ENCODE measurements around the gene DBT.

DNA sequence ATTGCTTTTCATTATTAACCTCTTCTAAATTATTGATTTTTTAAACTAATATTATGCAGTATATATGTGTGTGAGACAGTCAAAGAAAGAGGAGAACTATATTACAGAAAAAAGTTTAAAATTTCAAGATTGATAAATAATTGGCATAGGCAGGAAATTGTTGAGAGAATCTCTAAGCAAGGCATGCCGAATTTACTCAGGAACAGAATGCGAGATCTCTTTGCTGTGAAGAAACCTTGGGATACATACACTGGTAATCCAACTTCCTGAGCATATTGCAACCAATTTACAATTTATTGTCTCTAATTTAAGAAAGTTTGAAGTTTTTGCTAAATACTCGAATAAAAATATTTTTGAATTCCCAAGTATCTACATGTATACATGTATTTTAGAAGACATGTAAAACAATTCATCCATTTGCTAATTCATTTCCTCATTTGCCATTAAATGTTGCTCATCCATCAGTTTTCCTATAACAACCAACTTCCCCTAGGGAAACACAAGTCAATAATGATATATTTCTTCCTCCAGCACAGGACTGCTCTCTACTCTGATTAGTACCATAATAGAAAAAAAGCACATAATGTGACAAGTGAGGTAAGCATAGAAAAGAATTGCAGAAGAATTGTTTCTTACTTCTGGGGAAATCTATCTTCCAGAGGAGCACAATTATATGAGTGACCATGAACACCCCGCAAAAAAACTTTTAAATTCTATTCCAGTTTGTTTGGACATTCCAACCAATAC is 72.2 kb downstream of the DBT start:
- TF ChIP-seq CTCF (conservative IDR thresholded peaks at IDR 0.05; ENCODE audit: low read length) (no peak), EZH2phosphoT487 (IDR thresholded peaks at IDR 0.05; ENCODE audit: borderline replicate concordance, low read depth, low read length) (no peak)

All from OCI-LY7 (cell line).